GM12801 (cell line): Measurements from ENCODE around the gene RMND5A.

Experiments used
- TF ChIP-seq, protein P1 (sequence below): IDR thresholded peaks from one replicate; pipeline ENCODE4 v1.5.1; 2011; ENCODE audit warnings: control low read depth; ENCODE audit not compliant: insufficient read length; ENCODE audit errors: extremely low read depth

The RMND5A gene

DNA sequence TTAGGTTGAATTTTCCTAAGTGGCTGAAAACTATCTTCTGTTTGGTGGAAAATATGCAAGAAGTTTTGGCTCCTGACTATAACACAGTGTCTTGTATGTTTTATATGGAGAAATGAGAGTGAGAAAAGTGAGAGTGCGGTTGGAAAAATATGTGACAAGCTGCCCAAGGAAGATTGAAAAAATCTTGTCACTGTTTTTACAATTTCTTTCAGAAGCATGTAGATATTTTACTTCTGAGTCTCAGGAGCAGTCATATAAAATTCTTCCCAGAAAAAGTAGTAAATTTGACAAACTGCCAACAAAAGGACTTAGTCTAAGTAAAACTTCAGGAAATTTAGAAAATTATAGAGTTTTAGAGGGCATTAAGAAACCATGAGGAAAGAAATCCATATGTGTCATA, 19.4 kb upstream of the RMND5A start:
- TF ChIP-seq, protein P1, sequence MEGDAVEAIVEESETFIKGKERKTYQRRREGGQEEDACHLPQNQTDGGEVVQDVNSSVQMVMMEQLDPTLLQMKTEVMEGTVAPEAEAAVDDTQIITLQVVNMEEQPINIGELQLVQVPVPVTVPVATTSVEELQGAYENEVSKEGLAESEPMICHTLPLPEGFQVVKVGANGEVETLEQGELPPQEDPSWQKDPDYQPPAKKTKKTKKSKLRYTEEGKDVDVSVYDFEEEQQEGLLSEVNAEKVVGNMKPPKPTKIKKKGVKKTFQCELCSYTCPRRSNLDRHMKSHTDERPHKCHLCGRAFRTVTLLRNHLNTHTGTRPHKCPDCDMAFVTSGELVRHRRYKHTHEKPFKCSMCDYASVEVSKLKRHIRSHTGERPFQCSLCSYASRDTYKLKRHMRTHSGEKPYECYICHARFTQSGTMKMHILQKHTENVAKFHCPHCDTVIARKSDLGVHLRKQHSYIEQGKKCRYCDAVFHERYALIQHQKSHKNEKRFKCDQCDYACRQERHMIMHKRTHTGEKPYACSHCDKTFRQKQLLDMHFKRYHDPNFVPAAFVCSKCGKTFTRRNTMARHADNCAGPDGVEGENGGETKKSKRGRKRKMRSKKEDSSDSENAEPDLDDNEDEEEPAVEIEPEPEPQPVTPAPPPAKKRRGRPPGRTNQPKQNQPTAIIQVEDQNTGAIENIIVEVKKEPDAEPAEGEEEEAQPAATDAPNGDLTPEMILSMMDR, result no peak

DNA sequence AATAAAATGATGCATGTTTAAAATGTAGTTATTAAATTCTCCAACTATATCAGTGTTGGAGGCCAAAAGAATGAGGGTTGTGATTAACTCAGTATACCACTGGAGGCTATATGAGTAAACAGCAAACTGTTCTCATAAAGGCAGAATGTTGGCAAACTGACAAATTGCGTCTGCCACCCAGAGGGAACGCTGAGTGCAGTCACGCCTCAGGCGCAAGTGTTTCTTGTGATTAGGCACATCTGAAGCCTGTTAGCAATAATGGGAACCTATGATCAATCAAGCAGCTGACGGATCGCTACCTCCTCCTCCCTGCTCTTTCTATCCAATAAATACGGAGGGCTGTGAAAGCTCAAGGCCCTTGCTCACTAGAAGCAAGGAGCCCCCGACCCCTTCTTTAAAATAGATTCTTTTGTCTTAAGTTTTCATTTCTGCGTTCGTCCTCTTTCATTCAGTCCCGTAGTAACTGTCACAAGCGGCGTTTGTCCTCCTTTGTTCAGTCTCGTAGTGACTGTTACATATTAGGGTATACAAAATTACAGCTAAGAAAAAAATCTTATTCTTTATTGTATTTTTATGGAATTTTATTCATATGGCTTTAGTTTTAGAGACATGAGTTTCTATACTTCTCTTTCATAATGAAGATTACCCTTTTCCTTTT, 16.3 kb upstream of the RMND5A start:
- TF ChIP-seq, protein P1, result no peak

GRCh38 chr2:86704459-86704971, 15.6 kb upstream of the RMND5A start:
- TF ChIP-seq, protein P1, result no peak

DNA sequence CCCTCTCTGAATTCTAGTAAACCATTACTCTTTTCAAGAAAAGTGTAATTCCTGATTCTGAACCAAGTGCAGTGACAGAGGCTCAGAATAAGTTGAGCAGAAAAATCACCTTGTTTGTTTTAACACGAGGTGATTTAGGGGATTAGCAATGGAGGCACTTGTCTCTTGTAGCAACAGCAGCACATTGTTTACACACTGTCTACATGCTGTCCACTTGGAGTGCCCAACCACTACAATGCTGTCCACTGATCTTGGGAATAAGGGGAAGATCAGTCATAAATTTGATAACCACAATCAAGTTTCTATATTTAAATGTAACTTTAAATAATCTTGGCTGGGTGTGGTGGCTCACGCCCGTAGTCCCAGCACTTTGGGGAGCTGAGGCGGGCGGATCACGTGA, 13.9 kb upstream of the RMND5A start:
- TF ChIP-seq, protein P1, result no peak

DNA sequence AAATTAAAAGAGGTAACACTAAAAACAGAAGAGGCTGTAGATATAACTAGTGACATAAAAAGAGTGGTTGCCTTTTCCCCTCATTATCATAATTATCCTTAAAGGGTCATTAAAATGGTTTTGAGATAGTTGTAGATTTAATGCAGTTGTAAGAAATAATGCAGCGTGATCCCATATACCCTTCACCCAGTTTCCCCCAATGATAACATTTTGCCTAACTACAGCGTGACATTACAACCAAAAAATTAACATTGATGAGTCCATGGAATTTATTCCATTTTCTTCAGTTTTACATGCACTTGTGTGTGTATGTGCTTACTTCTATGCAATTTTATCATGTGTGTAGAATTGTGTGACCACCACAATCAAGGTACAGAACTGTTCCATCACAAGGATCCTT, 13.2 kb upstream of the RMND5A start:
- TF ChIP-seq, protein P1, result no peak

- TF ChIP-seq, protein P1, result no peak
Measured at GRCh38 chr2:86744152-86744551, 24.1 kb downstream of the RMND5A start.

DNA sequence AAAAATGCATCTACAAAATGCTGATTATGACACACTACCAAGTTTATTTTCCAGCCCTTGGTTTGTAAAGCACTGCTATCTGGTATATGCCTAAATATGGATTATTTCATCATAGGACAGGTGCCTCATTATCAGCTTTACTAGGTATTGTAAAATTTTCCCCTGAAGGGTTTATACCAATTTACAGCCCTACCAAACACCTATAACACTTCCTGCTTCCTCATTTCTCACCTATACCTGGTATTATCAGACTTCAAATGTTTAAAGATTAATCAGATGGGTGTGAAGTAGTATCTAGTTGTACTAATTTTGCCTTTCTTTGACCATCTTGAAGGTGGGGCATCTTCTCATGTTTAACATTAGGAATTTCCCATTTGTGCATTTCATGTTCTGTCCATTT, 26.8 kb downstream of the RMND5A start:
- TF ChIP-seq, protein P1, result no peak
